Esophagus squamous epithelium (tissue), 4 donors: ENCODE data around the gene MAP6.

Experiments used
- POLR2A ChIP-seq, 4 donors: fragments of 450-650 bp; IDR thresholded peaks; one replicate each; pipeline ENCODE4 v1.6.1; 2017; ENCODE audit warnings: antibody characterized with exemption in 4 of 4, mild to moderate bottlenecking in 4 of 4, moderate library complexity in 3 of 4
- TF ChIP-seq, protein P1 (sequence below), 6 experiments: fragments of 450-650 bp in 4 of 6; fragments of 200-600 bp in 2 of 6; sonication (generic) in 2 of 6; IDR thresholded peaks; one replicate each; pipeline ENCODE4 v1.5.1; 2016 to 2019; ENCODE audit warnings: antibody characterized with exemption in 6 of 6, mild to moderate bottlenecking in 4 of 6, moderate library complexity in 4 of 6

- TF ChIP-seq, protein P1, sequence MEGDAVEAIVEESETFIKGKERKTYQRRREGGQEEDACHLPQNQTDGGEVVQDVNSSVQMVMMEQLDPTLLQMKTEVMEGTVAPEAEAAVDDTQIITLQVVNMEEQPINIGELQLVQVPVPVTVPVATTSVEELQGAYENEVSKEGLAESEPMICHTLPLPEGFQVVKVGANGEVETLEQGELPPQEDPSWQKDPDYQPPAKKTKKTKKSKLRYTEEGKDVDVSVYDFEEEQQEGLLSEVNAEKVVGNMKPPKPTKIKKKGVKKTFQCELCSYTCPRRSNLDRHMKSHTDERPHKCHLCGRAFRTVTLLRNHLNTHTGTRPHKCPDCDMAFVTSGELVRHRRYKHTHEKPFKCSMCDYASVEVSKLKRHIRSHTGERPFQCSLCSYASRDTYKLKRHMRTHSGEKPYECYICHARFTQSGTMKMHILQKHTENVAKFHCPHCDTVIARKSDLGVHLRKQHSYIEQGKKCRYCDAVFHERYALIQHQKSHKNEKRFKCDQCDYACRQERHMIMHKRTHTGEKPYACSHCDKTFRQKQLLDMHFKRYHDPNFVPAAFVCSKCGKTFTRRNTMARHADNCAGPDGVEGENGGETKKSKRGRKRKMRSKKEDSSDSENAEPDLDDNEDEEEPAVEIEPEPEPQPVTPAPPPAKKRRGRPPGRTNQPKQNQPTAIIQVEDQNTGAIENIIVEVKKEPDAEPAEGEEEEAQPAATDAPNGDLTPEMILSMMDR (IDR thresholded peaks at IDR 0.05) = no peak
- TF ChIP-seq POLR2A (IDR thresholded peaks at IDR 0.05) = no peak
Measured at GRCh38 chr11:75589933-75590332, 78.9 kb downstream of the MAP6 start.
